ENCODE data around the gene SH2D5.

SH2D5 gene

DNA sequence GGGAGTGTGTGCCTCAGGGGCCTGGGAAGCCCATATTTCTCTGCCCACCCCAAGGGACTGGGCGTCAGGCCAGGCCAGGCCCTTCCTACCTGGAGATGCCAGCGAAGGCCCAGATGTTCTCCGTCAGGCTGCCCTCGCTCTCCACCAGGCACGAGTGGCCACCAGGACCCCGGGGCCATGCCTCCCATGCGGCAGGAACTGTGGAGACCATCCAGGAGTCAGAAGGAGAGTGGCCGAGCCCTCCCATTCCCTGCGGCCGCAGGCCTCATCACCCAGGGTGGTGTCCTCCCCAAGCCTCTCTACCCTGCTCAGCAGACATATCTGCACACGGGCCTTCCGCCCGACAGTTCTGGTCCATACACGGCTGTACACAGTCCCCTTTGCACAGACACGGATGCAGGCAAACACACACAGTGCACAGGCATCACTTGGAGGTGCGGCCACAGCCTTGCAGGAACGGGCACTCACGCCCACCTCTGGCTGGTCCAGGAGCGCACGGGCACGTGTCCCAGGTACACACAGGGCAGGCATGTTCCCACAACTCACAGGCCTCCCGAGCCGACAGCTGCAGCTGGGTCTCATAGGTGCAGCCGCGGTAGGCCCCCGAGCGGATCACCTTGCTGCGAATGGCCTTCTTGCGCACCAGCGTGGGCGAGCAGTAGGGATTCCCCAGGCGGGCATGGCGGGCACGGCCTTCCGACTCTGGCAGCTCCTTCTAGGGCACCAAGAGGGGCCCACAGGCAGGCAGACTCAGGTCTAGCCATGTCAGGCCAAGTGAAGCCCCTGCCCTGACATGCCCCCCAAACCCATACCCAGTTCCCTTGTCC is 8.8 kb downstream of the SH2D5 start:
- no peak for TF ChIP-seq TEAD4 (IDR thresholded peaks at IDR 0.05)
- no peak for TF ChIP-seq TAF1 (IDR thresholded peaks at IDR 0.05; ENCODE audit: low read depth)
- no peak for TF ChIP-seq USF1 (IDR thresholded peaks at IDR 0.05)
- no peak for TF ChIP-seq TCF12 (IDR thresholded peaks at IDR 0.05; ENCODE audit: low read depth)
- no peak for TF ChIP-seq ZBTB7A (IDR thresholded peaks at IDR 0.05; ENCODE audit: low read depth)
- no peak for TF ChIP-seq MAX (IDR thresholded peaks at IDR 0.05)
- no peak for TF ChIP-seq CREB1 (IDR thresholded peaks at IDR 0.05; ENCODE audit: low read depth)
- TF ChIP-seq FOXM1 (IDR thresholded peaks at IDR 0.05; ENCODE audit: borderline replicate concordance, low read depth) = no peak
- TF ChIP-seq YY1 (IDR thresholded peaks at IDR 0.05; ENCODE audit: low read depth) = no peak
- TF ChIP-seq EP300 (IDR thresholded peaks at IDR 0.05; ENCODE audit: borderline replicate concordance) = no peak
- TF ChIP-seq RAD21 (IDR thresholded peaks at IDR 0.05; ENCODE audit: low read depth) = no peak
- no peak for TF ChIP-seq CEBPB (IDR thresholded peaks at IDR 0.05)
- no peak for TF ChIP-seq REST (IDR thresholded peaks at IDR 0.05; ENCODE audit: low read depth)

GRCh38 chr1:20723159-20723536 is 9.4 kb downstream of the SH2D5 start:
- TF ChIP-seq EP300 (IDR thresholded peaks at IDR 0.05; ENCODE audit: borderline replicate concordance) (no peak), RAD21 (IDR thresholded peaks at IDR 0.05; ENCODE audit: low read depth) (no peak), FOXM1 (IDR thresholded peaks at IDR 0.05; ENCODE audit: borderline replicate concordance, low read depth) (no peak), REST (IDR thresholded peaks at IDR 0.05; ENCODE audit: low read depth) (no peak), EGR1 (IDR thresholded peaks at IDR 0.05) (no peak), USF1 (IDR thresholded peaks at IDR 0.05) (no peak), CEBPB (IDR thresholded peaks at IDR 0.05) (no peak), TAF1 (IDR thresholded peaks at IDR 0.05; ENCODE audit: low read depth) (no peak)

GRCh38 chr1:20721117-20722061 is 11.1 kb downstream of the SH2D5 start:
- TF ChIP-seq RAD21 (IDR thresholded peaks at IDR 0.05; ENCODE audit: low read depth) (no peak), TCF12 (IDR thresholded peaks at IDR 0.05; ENCODE audit: low read depth) (no peak), CREB1 (IDR thresholded peaks at IDR 0.05; ENCODE audit: low read depth) (no peak), FOXM1 (IDR thresholded peaks at IDR 0.05; ENCODE audit: borderline replicate concordance, low read depth) (no peak), NFIC (IDR thresholded peaks at IDR 0.05) (no peak), EP300 (IDR thresholded peaks at IDR 0.05; ENCODE audit: borderline replicate concordance) (no peak), YY1 (IDR thresholded peaks at IDR 0.05; ENCODE audit: low read depth) (no peak), TAF1 (IDR thresholded peaks at IDR 0.05; ENCODE audit: low read depth) (no peak), USF1 (IDR thresholded peaks at IDR 0.05) (no peak), ZBTB7A (IDR thresholded peaks at IDR 0.05; ENCODE audit: low read depth) (no peak), EGR1 (IDR thresholded peaks at IDR 0.05) (no peak), REST (IDR thresholded peaks at IDR 0.05; ENCODE audit: low read depth) (no peak), CEBPB (IDR thresholded peaks at IDR 0.05) (no peak), MAX (IDR thresholded peaks at IDR 0.05) (no peak), TEAD4 (IDR thresholded peaks at IDR 0.05) (no peak)

All from Ishikawa (cell line).